Measurements from ENCODE around the gene ZDHHC11B. TPM values are rescaled to one million over a fixed set of nuclear protein-coding genes. Genes with fewer than 3 reads are reported as not detected.

ZDHHC11B gene
- total RNA-seq, 1 donor, result not detected

DNA sequence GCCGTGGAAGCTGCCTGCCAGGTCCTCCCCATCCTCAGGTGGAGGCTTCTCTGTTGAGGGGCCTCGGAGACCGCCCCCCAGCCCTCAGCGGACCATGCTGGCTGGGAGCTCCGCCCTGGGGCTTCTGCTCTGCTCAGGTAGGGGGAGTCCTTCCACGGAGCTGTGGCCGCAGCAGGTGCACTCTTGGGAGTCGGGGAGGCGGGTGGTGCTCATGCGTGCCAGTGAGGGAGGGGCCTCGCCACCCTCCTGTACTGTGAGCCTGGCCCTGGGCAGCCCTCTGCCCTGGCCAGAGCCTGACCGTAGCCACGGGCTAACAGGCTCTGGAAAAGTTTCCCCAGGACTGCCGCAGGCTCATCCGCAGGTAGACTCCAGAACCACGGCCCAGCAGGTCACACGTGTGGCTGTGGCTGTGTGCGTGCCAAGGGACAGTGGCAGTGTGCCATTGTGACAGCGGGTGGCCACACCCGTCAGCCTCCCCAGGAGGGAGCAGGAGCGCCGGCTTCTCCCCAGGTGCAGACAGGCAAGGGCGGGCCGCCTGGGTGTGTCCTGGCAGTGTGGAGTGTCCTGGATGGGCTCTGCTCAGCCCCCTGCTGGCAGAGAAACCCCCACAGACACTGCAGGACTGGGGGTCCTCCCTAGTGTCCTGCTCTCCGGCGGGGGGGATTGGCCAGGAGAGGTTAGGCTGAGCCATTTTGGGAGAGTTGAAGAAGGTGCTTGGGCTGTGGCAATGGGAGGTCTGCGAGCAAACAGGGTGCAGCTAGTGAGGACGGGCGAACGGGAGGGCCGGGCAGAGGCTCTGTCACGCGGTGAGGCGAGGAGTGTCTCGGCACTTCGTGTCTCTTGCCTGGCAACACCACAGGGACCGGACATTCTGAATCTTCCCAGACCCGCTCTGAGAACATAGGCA, 120.8 kb downstream of the ZDHHC11B start:
- DNase-seq (ENCODE audit: low read depth), result no peak
- no peak overlapping the region for H3K4me3 ChIP-seq (ENCODE audit: low read depth, low read length)
- TF ChIP-seq, protein P1, sequence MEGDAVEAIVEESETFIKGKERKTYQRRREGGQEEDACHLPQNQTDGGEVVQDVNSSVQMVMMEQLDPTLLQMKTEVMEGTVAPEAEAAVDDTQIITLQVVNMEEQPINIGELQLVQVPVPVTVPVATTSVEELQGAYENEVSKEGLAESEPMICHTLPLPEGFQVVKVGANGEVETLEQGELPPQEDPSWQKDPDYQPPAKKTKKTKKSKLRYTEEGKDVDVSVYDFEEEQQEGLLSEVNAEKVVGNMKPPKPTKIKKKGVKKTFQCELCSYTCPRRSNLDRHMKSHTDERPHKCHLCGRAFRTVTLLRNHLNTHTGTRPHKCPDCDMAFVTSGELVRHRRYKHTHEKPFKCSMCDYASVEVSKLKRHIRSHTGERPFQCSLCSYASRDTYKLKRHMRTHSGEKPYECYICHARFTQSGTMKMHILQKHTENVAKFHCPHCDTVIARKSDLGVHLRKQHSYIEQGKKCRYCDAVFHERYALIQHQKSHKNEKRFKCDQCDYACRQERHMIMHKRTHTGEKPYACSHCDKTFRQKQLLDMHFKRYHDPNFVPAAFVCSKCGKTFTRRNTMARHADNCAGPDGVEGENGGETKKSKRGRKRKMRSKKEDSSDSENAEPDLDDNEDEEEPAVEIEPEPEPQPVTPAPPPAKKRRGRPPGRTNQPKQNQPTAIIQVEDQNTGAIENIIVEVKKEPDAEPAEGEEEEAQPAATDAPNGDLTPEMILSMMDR (IDR thresholded peaks at IDR 0.05; ENCODE audit: insufficient read depth, low read depth, low read length), result no peak

DNA sequence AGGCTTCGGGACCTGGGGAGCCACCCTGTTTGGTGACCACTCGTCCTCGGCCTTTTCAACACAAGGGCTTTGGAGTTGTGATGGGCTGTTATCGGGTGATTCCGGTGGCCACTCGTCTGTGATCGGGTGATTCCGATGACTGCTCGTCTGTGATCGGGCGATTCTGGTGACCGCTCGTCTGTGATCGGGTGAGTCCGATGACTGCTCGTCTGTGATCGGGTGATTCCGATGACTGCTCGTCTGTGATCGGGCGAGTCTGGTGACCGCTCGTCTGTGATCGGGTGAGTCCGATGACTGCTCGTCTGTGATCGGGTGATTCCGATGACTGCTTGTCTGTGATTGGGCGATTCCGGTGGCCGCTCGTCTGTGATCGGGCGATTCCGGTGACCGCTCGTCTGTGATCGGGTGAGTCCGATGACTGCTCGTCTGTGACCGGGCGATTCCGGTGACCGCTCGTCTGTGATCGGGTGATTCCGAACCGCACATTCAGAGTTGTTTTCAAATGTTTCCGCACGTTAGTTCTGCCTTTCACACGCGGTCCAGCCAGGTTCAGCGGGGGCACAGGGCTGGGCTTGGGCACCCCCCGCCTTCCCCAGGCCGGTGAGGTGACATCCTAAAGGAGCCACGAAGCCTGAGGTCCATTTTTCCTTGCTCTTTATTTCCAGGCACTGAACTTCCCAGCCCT, 121.6 kb downstream of the ZDHHC11B start:
- TF ChIP-seq, protein P1 (IDR thresholded peaks at IDR 0.05; ENCODE audit: insufficient read depth, low read depth, low read length), result no peak
- no peak overlapping the region for H3K4me3 ChIP-seq (ENCODE audit: low read depth, low read length)
- DNase-seq (ENCODE audit: low read depth), result no peak

DNA sequence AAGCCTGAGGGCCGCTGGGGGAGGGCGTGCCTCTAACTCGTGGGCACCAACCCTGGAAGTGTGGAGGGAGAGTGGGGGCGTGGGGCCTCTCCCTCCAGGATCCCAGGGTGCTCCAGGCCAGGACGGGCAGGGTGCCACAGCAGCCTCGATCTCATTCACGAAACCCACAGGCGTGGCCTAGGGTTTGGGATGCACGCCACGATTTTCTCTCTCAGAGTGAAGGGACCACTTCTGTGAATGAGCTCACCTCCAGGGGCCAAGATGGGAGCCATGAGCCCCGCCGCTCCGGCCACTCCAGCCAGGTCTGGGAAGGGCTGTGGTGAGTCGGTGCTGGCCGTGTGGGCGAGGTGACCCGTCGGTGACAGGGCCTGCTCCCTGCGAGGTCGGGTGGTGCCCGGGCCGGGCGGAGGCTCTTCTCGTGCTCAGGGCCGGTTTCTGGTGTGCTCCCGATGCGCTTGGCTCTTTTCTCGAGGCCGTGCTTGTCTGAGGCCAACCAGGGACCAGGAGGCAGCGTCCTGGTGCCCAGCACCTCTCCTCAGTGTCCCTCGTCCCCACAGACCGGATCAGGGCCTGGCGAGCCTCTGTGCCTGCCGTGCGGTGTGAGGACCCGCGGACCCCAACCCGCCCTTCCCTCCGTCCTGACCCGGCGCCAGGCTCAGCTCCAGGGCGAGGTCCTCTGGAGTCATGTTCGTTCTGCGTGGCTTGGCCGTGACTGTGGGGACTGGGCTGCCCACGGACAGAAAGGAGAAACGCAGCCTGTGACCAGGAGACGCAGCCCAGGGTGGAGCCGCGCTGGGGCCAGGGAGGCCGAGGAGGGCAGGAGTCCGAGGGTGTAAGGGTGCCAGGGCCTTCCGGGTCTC, 122.4 kb downstream of the ZDHHC11B start:
- TF ChIP-seq, protein P1 (IDR thresholded peaks at IDR 0.05; ENCODE audit: insufficient read depth, low read depth, low read length), result no peak
- no peak for DNase-seq (ENCODE audit: low read depth)

DNA sequence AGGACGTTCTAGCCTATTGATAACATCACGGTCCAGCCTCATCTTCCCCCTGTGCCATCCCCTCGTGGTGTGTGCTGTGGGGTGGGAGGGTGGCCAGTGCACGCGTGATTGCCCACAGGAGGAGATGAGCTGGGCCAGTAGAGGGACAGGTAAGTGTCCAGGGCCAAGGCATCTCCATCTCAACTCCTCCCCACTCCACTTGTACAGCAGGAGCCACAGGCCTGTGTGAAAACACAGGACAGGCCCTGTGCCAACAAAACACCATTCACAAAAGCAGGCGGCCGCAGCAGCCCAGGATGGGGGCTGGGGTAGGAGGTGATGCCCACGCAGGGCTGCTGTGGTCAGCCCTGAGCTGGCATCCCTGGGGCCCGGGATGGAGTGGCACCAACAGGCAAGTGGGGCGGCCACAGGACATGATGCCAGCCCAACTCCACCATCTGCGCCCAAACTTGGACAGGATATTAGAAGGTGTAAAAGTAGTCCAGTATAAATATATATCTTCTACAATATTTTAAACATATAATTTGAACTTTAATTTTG, 124.0 kb downstream of the ZDHHC11B start:
- TF ChIP-seq, protein P1 (IDR thresholded peaks at IDR 0.05; ENCODE audit: insufficient read depth, low read depth, low read length), result no peak
- H3K4me3 ChIP-seq (ENCODE audit: low read depth, low read length), result no peak overlapping the region
- DNase-seq (ENCODE audit: low read depth), result no peak

More for the DNA sequence above, 122.4 kb downstream of the ZDHHC11B start:
- no peak overlapping the region for H3K4me3 ChIP-seq (ENCODE audit: low read depth, low read length)

Other genes starting within 250 kb of the ZDHHC11B start
- 3.2 and 5.2 TPM in 2 replicates for gene CEP72, start 172.4 kb downstream of the ZDHHC11B start, total RNA-seq
- under 0.01 TPM in 2 replicates for gene TPPP, start 91.4 kb downstream of the ZDHHC11B start, total RNA-seq
- 0.64 and 0.86 TPM in 2 replicates for gene ZDHHC11, start 66.3 kb upstream of the ZDHHC11B start, total RNA-seq
- gene BRD9, start 108.1 kb upstream of the ZDHHC11B start, total RNA-seq, result 35.0 and 35.4 TPM in 2 replicates
- gene TRIP13, start 108.2 kb upstream of the ZDHHC11B start, total RNA-seq, result 16.8 and 29.8 TPM in 2 replicates
- gene NKD2, start 224.1 kb upstream of the ZDHHC11B start, total RNA-seq, result 2.2 and 4.2 TPM in 2 replicates

All from fibroblast of villous mesenchyme (primary cell).